GM10266 (cell line): ENCODE results near the gene CFAP251.
"Not testable (repeated sequence)": the region's sequence is repeated elsewhere in the genome, so short reads cannot be mapped to it uniquely, and the experiment has no call there.

Experiments
- DNase-seq: peaks from one replicate; pipeline ENCODE4 v3.0.0; 2012; ENCODE audit errors: extremely low spot score
- CTCF ChIP-seq: IDR thresholded peaks from 2 replicates; pipeline ENCODE4 v1.5.1; 2012; ENCODE audit warnings: mild to moderate bottlenecking, low read depth; ENCODE audit not compliant: control insufficient read depth, insufficient read depth; ENCODE audit errors: missing control alignments

CFAP251 gene

GRCh38 chr12:121915841-121916321, 2.5 kb upstream of the CFAP251 start:
- DNase-seq, result no peak

DNA sequence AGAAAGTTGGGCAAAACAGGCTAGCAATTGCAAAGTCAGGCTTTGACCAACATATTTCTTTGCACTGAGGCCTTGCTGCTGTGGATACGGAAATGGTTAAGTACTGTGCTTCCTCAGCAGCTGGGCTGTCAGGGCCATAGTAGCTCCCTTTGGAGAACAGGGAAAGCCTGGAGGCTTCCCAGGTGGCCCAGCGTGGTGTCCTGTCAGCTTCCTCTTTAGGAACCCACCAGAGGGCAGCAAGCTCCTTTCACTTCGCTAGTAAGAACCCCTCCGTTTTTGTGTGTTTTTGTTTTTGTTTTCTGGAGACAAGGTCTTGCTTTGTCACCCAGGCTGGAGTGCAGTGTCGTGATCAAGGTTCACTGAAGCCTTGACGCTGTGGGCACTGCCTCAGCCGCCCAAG, 1.7 kb upstream of the CFAP251 start:
- DNase-seq, result peak; percentile 35
- TF ChIP-seq CTCF, result peak; percentile 28

More at GRCh38 chr12:121915841-121916321, 2.5 kb upstream of the CFAP251 start:
- no peak for TF ChIP-seq CTCF

DNA sequence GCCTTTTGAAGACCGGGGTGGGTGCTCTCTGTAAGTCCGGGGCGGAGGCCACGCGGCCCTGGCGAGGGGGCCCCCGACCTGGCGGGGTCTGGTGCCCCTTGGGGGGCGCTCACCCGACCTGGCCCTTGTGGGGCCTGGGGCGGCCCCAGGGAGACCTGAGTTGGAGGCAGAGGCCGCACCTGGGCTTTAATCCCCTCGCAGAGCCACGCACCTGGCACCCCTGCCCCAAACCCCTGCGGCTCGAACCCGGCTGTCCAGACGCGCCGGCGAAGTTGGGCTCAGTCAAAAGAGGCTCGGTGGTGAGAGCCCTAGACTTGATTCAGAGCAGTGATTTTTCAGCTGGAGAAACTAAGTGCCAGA, 267 bp downstream of the CFAP251 start:
- no peak for TF ChIP-seq CTCF
- DNase-seq, result no peak

GRCh38 chr12:121921066-121921465, 2.7 kb downstream of the CFAP251 start:
- no peak for DNase-seq
- no peak for TF ChIP-seq CTCF

DNA sequence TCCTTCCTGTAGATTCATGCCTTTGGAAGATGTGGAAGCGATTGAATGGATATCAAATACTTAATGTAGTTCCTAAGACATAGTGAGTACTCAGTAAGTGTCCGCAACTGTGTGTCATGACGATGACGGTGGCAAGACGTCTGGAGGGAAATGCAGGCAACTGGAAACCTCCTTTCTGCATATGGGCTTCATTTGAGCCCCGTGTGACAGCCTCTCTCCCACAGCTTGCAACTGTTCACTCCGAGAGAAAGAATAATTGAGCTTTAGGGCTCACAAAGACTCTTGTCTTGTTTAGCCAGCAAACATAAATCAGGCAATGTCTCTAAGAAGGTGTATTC, 6.9 kb downstream of the CFAP251 start:
- DNase-seq, result no peak
- TF ChIP-seq CTCF, result no peak

DNA sequence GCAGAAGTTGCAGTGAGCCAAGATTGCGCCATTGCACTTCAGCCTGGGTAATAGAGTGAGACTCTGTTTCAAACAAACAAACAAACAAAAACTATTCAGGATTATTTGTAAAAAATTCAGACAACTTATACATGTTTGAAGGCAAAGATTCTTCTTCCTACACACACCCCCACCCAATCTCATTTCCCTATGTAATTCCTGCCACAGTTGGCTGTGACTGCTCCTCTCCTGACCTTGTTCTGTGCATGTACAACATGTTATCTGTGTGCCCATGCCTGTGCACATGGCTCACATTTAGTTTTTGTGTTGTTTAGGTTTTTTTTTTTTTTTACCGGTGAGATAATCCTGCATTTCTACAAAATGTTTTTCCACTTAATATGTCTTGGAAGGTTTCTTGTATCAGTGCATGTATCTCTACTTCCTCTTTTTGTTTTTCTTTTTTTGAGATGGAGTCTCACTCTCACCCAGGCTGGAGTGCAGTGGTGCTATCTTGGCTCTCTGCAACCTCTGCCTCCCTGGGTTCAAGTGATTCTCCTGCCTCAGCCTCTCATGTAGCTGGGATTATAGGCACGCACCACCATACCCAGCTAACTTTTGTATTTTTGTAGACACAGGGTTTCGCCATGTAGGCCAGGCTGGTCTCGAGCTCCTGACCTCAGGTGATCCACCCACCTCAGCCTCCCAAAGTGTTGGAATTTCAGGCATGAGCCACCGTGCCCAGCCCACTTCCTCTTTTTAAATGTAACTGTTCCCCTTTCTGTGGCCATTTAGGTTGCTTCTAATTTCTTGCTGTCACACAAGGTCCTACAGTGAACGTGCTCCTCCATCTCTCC, 8.7 kb downstream of the CFAP251 start:
- no peak for DNase-seq
- TF ChIP-seq CTCF, result no peak

DNA sequence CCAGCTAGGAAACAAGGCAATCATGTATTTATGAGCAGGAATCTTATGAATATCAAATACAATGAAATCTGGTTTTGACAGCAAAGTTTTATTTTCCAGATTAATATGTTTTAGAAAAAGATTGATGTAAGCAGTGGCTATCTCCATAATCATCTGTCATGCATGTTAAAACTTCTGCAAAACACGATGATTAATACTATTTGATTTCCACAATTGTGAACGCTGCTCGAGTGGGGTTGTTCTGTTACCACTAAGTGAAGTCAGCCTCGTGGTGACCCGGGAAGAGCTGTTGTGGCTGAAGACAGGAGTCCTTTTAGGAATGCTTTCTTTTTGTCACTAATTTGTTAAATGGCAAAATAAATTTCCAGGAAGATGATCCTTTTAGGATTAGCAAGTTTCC, 9.4 kb downstream of the CFAP251 start:
- DNase-seq, result no peak
- no peak for TF ChIP-seq CTCF

GRCh38 chr12:121929545-121929944, 11.2 kb downstream of the CFAP251 start:
- DNase-seq, result not testable (repeated sequence)
